ENCODE results near the gene MAP1B.

The MAP1B gene

DNA sequence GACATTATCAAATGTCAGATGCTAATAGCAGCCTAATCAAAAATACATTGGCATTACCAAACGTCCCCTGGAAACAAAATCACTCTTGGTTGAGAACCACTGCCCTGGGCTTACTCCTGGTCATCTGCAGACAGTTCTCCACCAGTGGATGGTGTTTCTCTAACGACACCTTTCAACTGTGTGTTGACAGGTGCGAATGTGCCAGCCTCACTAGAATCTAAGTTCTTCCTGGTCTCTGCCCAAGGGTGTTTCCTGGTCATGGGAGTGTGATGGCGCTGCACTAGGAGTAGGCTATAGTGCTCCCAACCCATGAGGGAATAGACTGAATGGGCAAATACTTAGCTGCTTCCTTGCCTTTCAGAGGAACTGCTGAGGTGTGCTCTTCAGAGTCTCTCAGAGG, 106.9 kb downstream of the MAP1B start:
- Histone ChIP-seq H3K27me3 (no peaks in the 10 kb centered on the region), H3K4me1 (peaks cover 11% of the 10 kb centered on the region), H3K9me3 (no peaks in the 10 kb centered on the region), H3K36me3 (peaks cover 24% of the 10 kb centered on the region), H3K4me3 (ENCODE audit: low read depth, low read length) (no peak overlapping the region)
- DNase-seq = no peak
- TF ChIP-seq, protein P1, sequence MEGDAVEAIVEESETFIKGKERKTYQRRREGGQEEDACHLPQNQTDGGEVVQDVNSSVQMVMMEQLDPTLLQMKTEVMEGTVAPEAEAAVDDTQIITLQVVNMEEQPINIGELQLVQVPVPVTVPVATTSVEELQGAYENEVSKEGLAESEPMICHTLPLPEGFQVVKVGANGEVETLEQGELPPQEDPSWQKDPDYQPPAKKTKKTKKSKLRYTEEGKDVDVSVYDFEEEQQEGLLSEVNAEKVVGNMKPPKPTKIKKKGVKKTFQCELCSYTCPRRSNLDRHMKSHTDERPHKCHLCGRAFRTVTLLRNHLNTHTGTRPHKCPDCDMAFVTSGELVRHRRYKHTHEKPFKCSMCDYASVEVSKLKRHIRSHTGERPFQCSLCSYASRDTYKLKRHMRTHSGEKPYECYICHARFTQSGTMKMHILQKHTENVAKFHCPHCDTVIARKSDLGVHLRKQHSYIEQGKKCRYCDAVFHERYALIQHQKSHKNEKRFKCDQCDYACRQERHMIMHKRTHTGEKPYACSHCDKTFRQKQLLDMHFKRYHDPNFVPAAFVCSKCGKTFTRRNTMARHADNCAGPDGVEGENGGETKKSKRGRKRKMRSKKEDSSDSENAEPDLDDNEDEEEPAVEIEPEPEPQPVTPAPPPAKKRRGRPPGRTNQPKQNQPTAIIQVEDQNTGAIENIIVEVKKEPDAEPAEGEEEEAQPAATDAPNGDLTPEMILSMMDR (IDR thresholded peaks at IDR 0.05; ENCODE audit: low read depth, low read length) = no peak

DNA sequence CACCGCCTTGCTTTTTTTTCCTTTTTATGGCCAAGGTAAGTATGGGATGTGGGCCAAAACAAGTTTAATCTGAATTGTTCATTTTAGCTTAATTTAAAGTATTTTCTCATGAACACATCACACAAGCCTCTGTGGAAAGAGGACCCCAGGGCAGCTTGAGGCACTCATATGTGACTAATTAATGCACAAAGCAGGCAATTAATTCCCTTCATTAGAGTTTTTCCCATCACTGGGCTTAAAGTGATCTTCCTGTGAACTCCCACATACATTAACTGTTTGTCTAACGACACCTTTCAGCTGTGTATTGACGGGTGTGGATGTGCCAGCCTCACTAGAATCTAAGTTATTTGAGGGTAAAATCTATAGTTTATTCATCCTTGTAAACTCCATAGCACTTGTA, 109.5 kb downstream of the MAP1B start:
- TF ChIP-seq, protein P1 (IDR thresholded peaks at IDR 0.05; ENCODE audit: low read depth, low read length) = no peak
- no peaks in the 10 kb centered on the region for H3K27me3 ChIP-seq
- H3K9me3 ChIP-seq = no peaks in the 10 kb centered on the region
- DNase-seq = no peak
- H3K4me1 ChIP-seq = no peaks in the 10 kb centered on the region; the same call in 1 of the 2 replicates
- no peak overlapping the region for H3K4me3 ChIP-seq (ENCODE audit: low read depth, low read length)
- peaks cover 47% of the 10 kb centered on the region for H3K36me3 ChIP-seq

DNA sequence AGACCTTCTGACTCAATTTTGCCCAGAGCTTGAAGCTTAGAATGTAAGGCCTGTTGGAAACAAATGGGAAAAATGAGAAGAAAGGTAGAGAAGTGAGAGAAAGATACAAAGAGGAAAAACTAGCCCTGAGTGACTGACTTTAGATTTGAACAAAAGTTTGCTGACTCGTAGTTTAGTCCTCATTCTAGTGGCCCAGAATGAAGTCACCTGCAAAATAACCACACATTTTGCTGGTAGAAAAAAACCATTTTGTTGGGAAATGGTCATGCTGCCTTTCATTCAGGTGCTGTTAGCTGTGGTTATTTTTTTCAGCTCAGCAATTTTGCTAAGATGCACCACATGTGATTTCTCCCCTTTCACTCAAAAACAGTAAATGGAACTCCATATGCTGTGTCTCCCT, 113.8 kb downstream of the MAP1B start:
- H3K9me3 ChIP-seq = no peaks in the 10 kb centered on the region
- TF ChIP-seq, protein P1 (IDR thresholded peaks at IDR 0.05; ENCODE audit: low read depth, low read length) = no peak
- no peaks in the 10 kb centered on the region for H3K4me1 ChIP-seq
- no peak for DNase-seq
- H3K36me3 ChIP-seq = peaks cover 71% of the 10 kb centered on the region
- no peak overlapping the region for H3K4me3 ChIP-seq (ENCODE audit: low read depth, low read length)
- H3K27me3 ChIP-seq = no peaks in the 10 kb centered on the region

DNA sequence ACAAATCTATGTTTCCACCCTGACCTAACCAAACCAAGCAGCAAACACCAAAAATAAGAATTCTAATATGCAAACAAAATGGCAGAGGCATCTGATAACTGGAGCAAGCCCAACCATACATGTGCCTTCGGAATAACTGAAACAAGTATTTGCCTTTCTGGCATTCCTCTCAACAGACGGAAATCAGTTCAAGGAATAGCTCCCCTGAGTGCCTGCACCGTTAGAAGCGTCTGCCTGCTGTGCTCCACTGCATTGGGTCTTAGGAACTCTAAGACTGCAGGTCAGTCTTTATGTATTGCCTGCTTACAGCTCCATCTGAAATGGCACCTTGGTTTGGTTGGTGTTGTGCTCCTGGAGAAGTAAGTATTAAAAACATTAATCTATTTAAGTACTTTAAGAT, 114.3 kb downstream of the MAP1B start:
- no peak for DNase-seq
- TF ChIP-seq, protein P1 (IDR thresholded peaks at IDR 0.05; ENCODE audit: low read depth, low read length) = no peak
- Histone ChIP-seq H3K36me3 (peaks cover 69% of the 10 kb centered on the region), H3K27me3 (no peaks in the 10 kb centered on the region), H3K9me3 (no peaks in the 10 kb centered on the region), H3K4me3 (ENCODE audit: low read depth, low read length) (no peak overlapping the region), H3K4me1 (no peaks in the 10 kb centered on the region)

DNA sequence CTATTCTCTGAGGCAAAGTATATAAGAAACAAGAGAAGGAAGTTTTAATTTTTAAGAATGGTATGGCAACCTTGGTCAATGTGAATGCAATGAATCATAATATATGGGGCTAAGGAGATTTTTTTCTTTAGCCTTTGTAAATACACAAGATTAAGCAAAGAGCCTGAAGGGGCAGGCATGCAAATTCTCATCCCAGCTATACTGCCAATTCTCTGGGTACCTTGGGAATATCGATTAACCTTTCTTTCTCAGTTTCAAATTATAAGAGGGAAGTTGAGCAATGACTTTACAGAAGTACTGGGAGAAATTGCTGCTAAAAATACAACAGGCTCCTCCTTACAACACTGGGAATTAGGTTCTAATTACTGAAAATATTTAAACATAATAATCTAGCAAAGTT, 115.2 kb downstream of the MAP1B start:
- DNase-seq = no peak
- TF ChIP-seq, protein P1 (IDR thresholded peaks at IDR 0.05; ENCODE audit: low read depth, low read length) = no peak
- Histone ChIP-seq H3K27me3 (no peaks in the 10 kb centered on the region), H3K36me3 (peaks cover 67% of the 10 kb centered on the region), H3K4me1 (no peaks in the 10 kb centered on the region), H3K4me3 (ENCODE audit: low read depth, low read length) (no peak overlapping the region), H3K9me3 (no peaks in the 10 kb centered on the region)

DNA sequence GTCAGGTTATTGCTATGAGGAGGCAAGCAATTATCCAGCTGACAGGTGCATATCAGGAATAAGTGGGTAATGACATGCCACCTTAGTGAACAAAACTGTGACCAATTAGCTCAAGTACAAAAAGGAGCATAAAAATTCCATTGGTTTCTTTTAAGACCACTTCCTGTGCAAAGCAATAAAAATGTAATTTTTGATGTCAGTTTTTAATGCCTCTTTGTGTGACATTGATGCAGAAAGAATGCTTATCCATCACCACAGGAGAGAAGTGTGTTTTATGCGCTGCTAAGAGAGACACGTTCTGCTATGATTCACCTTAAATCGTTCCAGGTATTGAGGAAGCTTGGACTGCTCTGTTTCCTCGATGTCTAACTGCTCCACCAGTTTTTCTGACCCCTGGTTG, 116.1 kb downstream of the MAP1B start:
- TF ChIP-seq, protein P1 (IDR thresholded peaks at IDR 0.05; ENCODE audit: low read depth, low read length) = no peak
- peaks cover 63% of the 10 kb centered on the region for H3K36me3 ChIP-seq

More for the DNA sequence above, 116.1 kb downstream of the MAP1B start:
- Histone ChIP-seq H3K27me3 (no peaks in the 10 kb centered on the region), H3K4me1 (no peaks in the 10 kb centered on the region), H3K9me3 (no peaks in the 10 kb centered on the region), H3K4me3 (ENCODE audit: low read depth, low read length) (no peak overlapping the region)
- DNase-seq = no peak
